Measurements from ENCODE around the gene CDK19.
"Not testable (repeated sequence)": the region's sequence is repeated elsewhere in the genome, so short reads cannot be mapped to it uniquely, and the experiment has no call there.

DNA sequence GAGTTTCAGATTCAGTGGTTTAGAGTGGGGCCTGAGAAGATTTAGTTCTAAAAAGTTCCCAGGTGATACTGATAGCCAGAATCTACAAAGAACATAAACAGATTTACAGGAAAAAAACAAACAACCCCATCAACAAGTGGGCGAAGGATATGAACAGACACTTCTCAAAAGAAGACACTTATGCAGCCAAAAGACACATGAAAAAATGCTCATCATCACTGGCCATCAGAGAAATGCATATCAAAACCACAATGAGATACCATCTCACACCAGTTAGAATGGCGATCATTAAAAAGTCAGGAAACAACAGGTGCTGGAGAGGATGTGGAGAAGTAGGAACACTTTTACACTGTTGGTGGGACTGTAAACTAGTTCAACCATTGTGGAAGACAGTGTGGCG, 214.6 kb downstream of the CDK19 start:
- TF ChIP-seq CTCF (IDR thresholded peaks at IDR 0.05; ENCODE audit: poor library complexity, severe bottlenecking); EP300 (conservative IDR thresholded peaks at IDR 0.05; ENCODE audit: poor library complexity, severe bottlenecking); REST (IDR thresholded peaks at IDR 0.05; ENCODE audit: borderline replicate concordance); EZH2 (IDR thresholded peaks at IDR 0.05; ENCODE audit: borderline replicate concordance, insufficient read depth, low read length, poor library complexity, severe bottlenecking); POLR2AphosphoS5 (IDR thresholded peaks at IDR 0.05); TAF1 (IDR thresholded peaks at IDR 0.05; ENCODE audit: low read depth); RAD21 (conservative IDR thresholded peaks at IDR 0.05): not testable (repeated sequence)

All from neural cell (in vitro differentiated cells).